Keratinocyte (primary cell): Measurements from ENCODE around the gene ARHGEF25. TPM values are rescaled to one million over a fixed set of nuclear protein-coding genes. Genes with fewer than 3 reads are reported as not detected.

ENCODE experiments used
- DNase-seq: peaks from one replicate; pipeline ENCODE4 v3.0.0-alpha.2; 2011; ENCODE audit warnings: low read depth, missing footprints, low spot score
- FAIRE-seq: peaks from 2 replicates; lab custom pipeline; 2011; peaks lifted over from hg19 to GRCh38; lab: Jason Lieb, UNC
- H2AFZ ChIP-seq: 2 replicates; pipeline ENCODE4 v1.6.0; 2012; ENCODE audit warnings: low read length, control low read depth, inconsistent platforms; ENCODE audit not compliant: control insufficient read depth
- H3K27ac ChIP-seq: 2 replicates; pipeline ENCODE4 v1.5.1; 2011; ENCODE audit warnings: low read length; ENCODE audit not compliant: control insufficient read depth, insufficient read depth
- H3K27me3 ChIP-seq: 3 replicates; pipeline ENCODE4 v1.6.0; 2011; ENCODE audit warnings: low read length; ENCODE audit not compliant: control insufficient read depth, insufficient read depth; ENCODE audit errors: extremely low read depth
- H3K36me3 ChIP-seq, 2 experiments: 2 replicates in 1 of 2; 3 replicates in 1 of 2; pipeline ENCODE4 v1.5.1; 2011; ENCODE audit warnings: low read length in 2 of 2, mild to moderate bottlenecking in 1 of 2; ENCODE audit not compliant: control insufficient read depth in 2 of 2, insufficient read depth in 2 of 2; ENCODE audit errors: extremely low read depth in 1 of 2
- H3K4me1 ChIP-seq: 3 replicates; pipeline ENCODE4 v1.5.1; 2011; ENCODE audit warnings: low read length; ENCODE audit not compliant: control insufficient read depth, insufficient read depth; ENCODE audit errors: extremely low read depth
- H3K4me2 ChIP-seq: 3 replicates; pipeline ENCODE4 v1.6.0; 2011; ENCODE audit warnings: low read depth, low read length; ENCODE audit not compliant: control insufficient read depth, insufficient read depth; ENCODE audit errors: extremely low read depth
- H3K4me3 ChIP-seq, 3 experiments: fragments of 200-600 bp in 1 of 3; sonication (generic) in 1 of 3; 2 replicates in 2 of 3; 3 replicates in 1 of 3; pipeline ENCODE4 v1.5.1; 2011 to 2016; ENCODE audit warnings: low read length in 3 of 3, mild to moderate bottlenecking in 3 of 3, control low read depth in 2 of 3, inconsistent platforms in 1 of 3, low read depth in 1 of 3, mixed read lengths in 1 of 3, mixed run types in 1 of 3, moderate library complexity in 1 of 3; ENCODE audit not compliant: control insufficient read depth in 2 of 3, insufficient read depth in 2 of 3; ENCODE audit errors: extremely low read depth in 1 of 3
- H3K79me2 ChIP-seq: 2 replicates; pipeline ENCODE4 v1.6.0; 2012; ENCODE audit warnings: low read length; ENCODE audit not compliant: control insufficient read depth, insufficient read depth
- H3K9ac ChIP-seq: 3 replicates; pipeline ENCODE4 v1.6.0; 2011; ENCODE audit warnings: low read length; ENCODE audit not compliant: control insufficient read depth, insufficient read depth; ENCODE audit errors: extremely low read depth
- H3K9me1 ChIP-seq: 3 replicates; pipeline ENCODE4 v1.6.0; 2011; ENCODE audit warnings: low read length; ENCODE audit not compliant: control insufficient read depth, insufficient read depth; ENCODE audit errors: extremely low read depth
- H3K9me3 ChIP-seq: 2 replicates; pipeline ENCODE4 v1.5.1; 2012; ENCODE audit warnings: low read depth, low read length; ENCODE audit not compliant: control insufficient read depth
- H4K20me1 ChIP-seq: 3 replicates; pipeline ENCODE4 v1.6.0; 2011; ENCODE audit warnings: low read length; ENCODE audit not compliant: control insufficient read depth, insufficient read depth; ENCODE audit errors: extremely low read depth
- CTCF ChIP-seq, 3 experiments: IDR thresholded peaks in 1 of 3; conservative IDR thresholded peaks in 1 of 3; optimal IDR thresholded peaks in 1 of 3; 2 replicates in 2 of 3; 3 replicates in 1 of 3; pipeline versions ENCODE3 to v1.5.1; 2011; ENCODE audit warnings: low read length in 3 of 3, mild to moderate bottlenecking in 3 of 3, moderate library complexity in 2 of 3, control low read depth in 1 of 3, inconsistent platforms in 1 of 3; ENCODE audit not compliant: insufficient read depth in 2 of 3; ENCODE audit errors: extremely low read depth in 1 of 3
- EZH2 ChIP-seq: IDR thresholded peaks from one replicate; pipeline ENCODE4 v1.6.1; 2012; ENCODE audit warnings: inconsistent platforms, mild to moderate bottlenecking, low read length, moderate library complexity
- dilution Hi-C: fragments of 300-500 bp; cut with MboI; formaldehyde crosslinking; loops from one replicate; pipeline ENCODE4 v1.7.0; 2020; ENCODE audit warnings: low sequenced_read_pairs; ENCODE audit not compliant: extremely low pct_ligation_motif_present
- polyA plus RNA-seq, 5 experiments: library from polyadenylated mRNA; depleted of rRNA in 3 of 5; stranded (reverse) in 3 of 5; stranded (forward) in 1 of 5; unstranded in 1 of 5; fragments of >200 nt; gene quantifications; 1 replicate in 1 of 5; 2 replicates in 3 of 5; 3 replicates in 1 of 5; pipeline versions ENCODE4 v1.2.1 to v1.2.3, GENCODE V29; 2011 to 2012; ENCODE audit warnings: missing spikeins in 2 of 5, low read depth in 1 of 5, low replicate concordance in 1 of 5

Gene ARHGEF25
- polyA plus RNA-seq, 1 donor (not counting 4 experiments of a cell fraction or from before 2014, with no cell fraction given): 0.12 TPM

GRCh38 chr12:57591782-57592325 is 19.4 kb upstream of the ARHGEF25 start:
- Histone ChIP-seq H3K27me3 (peaks cover 7% of the 10 kb centered on the region), H3K27ac (peak overlapping the region; percentile 83), H3K36me3 (peaks cover 11 to 15% of the 10 kb centered on the region in 2 experiments), H3K4me2 (peak overlapping the region; percentile 100), H3K4me3 (peak overlapping the region; percentile 86 to 87 (median 86)), H3K9me1 (peaks cover 6% of the 10 kb centered on the region), H3K9ac (peak overlapping the region; percentile 92), H3K9me3 (no peaks in the 10 kb centered on the region), H4K20me1 (no peaks in the 10 kb centered on the region), H3K79me2 (peaks cover 22% of the 10 kb centered on the region), H3K4me1 (peaks cover 22% of the 10 kb centered on the region), H2AFZ (peak overlapping the region; percentile 93)
- DNase-seq (no peak), FAIRE-seq (peak; percentile 26)
- no peak for TF ChIP-seq EZH2
- TF ChIP-seq CTCF (optimal IDR thresholded peaks at IDR 0.05 in 1 of 3, IDR thresholded peaks at IDR 0.05 in 1 of 3, conservative IDR thresholded peaks at IDR 0.05 in 1 of 3; ENCODE audit: extremely low read depth in 1 of 3, insufficient read depth in 2 of 3, low read length in 3 of 3): no peak
- dilution Hi-C loops: loop anchor here (25.0 kb wide), 1 partner anchor 145 kb away; the partner anchor contains the start of genes AGAP2 and TSPAN31

- Histone ChIP-seq H3K79me2 (peaks cover 22% of the 10 kb centered on the region), H3K4me1 (peaks cover 22% of the 10 kb centered on the region), H3K9me1 (peaks cover 6% of the 10 kb centered on the region), H3K4me3 (peak overlapping the region; percentile 86 to 87 (median 86)), H3K9me3 (no peaks in the 10 kb centered on the region), H3K9ac (no peak overlapping the region), H3K36me3 (peaks cover 12 to 18% of the 10 kb centered on the region in 2 experiments), H2AFZ (no peak overlapping the region), H3K4me2 (peak overlapping the region; percentile 100), H3K27me3 (peaks cover 2% of the 10 kb centered on the region), H3K27ac (no peak overlapping the region), H4K20me1 (no peaks in the 10 kb centered on the region)
- no peak for TF ChIP-seq CTCF (optimal IDR thresholded peaks at IDR 0.05 in 1 of 3, IDR thresholded peaks at IDR 0.05 in 1 of 3, conservative IDR thresholded peaks at IDR 0.05 in 1 of 3; ENCODE audit: extremely low read depth in 1 of 3, insufficient read depth in 2 of 3, low read length in 3 of 3)
- TF ChIP-seq EZH2: no peak
- dilution Hi-C loops: loop anchor here (25.0 kb wide), 1 partner anchor 145 kb away; the partner anchor contains the start of genes AGAP2 and TSPAN31
- FAIRE-seq (no peak), DNase-seq (no peak)
Measured at GRCh38 chr12:57592551-57593165, 18.6 kb upstream of the ARHGEF25 start.
